ENCODE data around the gene ATP8A2.

DNA sequence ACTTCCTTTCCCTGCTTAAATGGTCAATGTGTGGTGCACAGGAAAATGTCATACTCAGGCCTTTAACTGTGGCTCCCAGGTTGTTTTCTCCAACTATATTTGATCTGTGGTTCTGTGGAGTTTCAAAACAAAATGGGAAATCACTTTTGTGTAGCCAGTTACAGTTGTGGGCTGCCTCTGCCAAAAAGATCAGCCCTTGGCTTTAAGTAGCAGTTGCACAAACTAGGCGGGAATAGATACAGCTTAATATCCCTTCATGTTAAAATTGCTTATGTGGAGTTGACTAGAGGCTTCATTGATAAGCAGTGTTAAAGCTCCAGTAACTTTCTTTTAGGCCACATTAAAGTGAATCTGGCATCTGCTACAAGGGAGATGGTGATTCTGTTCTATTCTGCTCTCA lies 395.2 kb downstream of the ATP8A2 start:
- TF ChIP-seq, protein P1, sequence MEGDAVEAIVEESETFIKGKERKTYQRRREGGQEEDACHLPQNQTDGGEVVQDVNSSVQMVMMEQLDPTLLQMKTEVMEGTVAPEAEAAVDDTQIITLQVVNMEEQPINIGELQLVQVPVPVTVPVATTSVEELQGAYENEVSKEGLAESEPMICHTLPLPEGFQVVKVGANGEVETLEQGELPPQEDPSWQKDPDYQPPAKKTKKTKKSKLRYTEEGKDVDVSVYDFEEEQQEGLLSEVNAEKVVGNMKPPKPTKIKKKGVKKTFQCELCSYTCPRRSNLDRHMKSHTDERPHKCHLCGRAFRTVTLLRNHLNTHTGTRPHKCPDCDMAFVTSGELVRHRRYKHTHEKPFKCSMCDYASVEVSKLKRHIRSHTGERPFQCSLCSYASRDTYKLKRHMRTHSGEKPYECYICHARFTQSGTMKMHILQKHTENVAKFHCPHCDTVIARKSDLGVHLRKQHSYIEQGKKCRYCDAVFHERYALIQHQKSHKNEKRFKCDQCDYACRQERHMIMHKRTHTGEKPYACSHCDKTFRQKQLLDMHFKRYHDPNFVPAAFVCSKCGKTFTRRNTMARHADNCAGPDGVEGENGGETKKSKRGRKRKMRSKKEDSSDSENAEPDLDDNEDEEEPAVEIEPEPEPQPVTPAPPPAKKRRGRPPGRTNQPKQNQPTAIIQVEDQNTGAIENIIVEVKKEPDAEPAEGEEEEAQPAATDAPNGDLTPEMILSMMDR (conservative IDR thresholded peaks at IDR 0.05; ENCODE audit: low read length), result no peak
- no peak for TF ChIP-seq EZH2phosphoT487 (IDR thresholded peaks at IDR 0.05; ENCODE audit: borderline replicate concordance, low read depth, low read length)

Measured in OCI-LY7 (cell line).